ENCODE data around the gene CD28.

Gene CD28

GRCh38 chr2:203675086-203675485 is 31.4 kb upstream of the CD28 start:
- no peak overlapping the region for H3K4me2 ChIP-seq (ENCODE audit: insufficient read depth, low read length)
- H3K79me2 ChIP-seq (ENCODE audit: insufficient read depth, low read length): no peaks in the 10 kb centered on the region
- peaks cover 33% of the 10 kb centered on the region for H3K4me1 ChIP-seq (ENCODE audit: insufficient read depth, low read length)
- no peaks in the 10 kb centered on the region for H3K36me3 ChIP-seq (ENCODE audit: insufficient read depth, low read length)
- no peak for TF ChIP-seq CTCF (IDR thresholded peaks at IDR 0.05; ENCODE audit: borderline replicate concordance, extremely low read depth, low read length, poor library complexity, severe bottlenecking)
- TF ChIP-seq EZH2 (IDR thresholded peaks at IDR 0.05; ENCODE audit: borderline replicate concordance, low read depth, low read length, severe bottlenecking): no peak
- ATAC-seq (ENCODE audit: insufficient read depth, low read depth) (no peak), DNase-seq (no peak)
- H4K20me1 ChIP-seq (ENCODE audit: insufficient read depth, low read length): no peaks in the 10 kb centered on the region
- H3K27me3 ChIP-seq (ENCODE audit: insufficient read depth, low read length, poor library complexity): no peaks in the 10 kb centered on the region
- no peak overlapping the region for H3K4me3 ChIP-seq (ENCODE audit: low read depth in 1 of 2, low read length in 2 of 2)
- no peaks in the 10 kb centered on the region for H3K9me3 ChIP-seq (ENCODE audit: insufficient read depth, low read length, severe bottlenecking)
- no peak overlapping the region for H2AFZ ChIP-seq (ENCODE audit: low read depth, low read length)
- H3K27ac ChIP-seq (ENCODE audit: low read length): no peak overlapping the region
- no peak overlapping the region for H3K9ac ChIP-seq (ENCODE audit: low read depth, low read length)

GRCh38 chr2:203678971-203679370 is 27.5 kb upstream of the CD28 start:
- Histone ChIP-seq H3K9ac (ENCODE audit: low read depth, low read length) (no peak overlapping the region), H3K9me3 (ENCODE audit: insufficient read depth, low read length, severe bottlenecking) (no peaks in the 10 kb centered on the region), H2AFZ (ENCODE audit: low read depth, low read length) (no peak overlapping the region), H3K4me2 (ENCODE audit: insufficient read depth, low read length) (no peak overlapping the region), H3K79me2 (ENCODE audit: insufficient read depth, low read length) (no peaks in the 10 kb centered on the region), H3K36me3 (ENCODE audit: insufficient read depth, low read length) (no peaks in the 10 kb centered on the region), H3K4me1 (ENCODE audit: insufficient read depth, low read length) (peaks cover 14% of the 10 kb centered on the region), H3K27ac (ENCODE audit: low read length) (no peak overlapping the region), H3K4me3 (ENCODE audit: low read depth in 1 of 2, low read length in 2 of 2) (no peak overlapping the region), H4K20me1 (ENCODE audit: insufficient read depth, low read length) (no peaks in the 10 kb centered on the region), H3K27me3 (ENCODE audit: insufficient read depth, low read length, poor library complexity) (no peaks in the 10 kb centered on the region)
- no peak for DNase-seq
- ATAC-seq (ENCODE audit: insufficient read depth, low read depth): no peak
- no peak for TF ChIP-seq EZH2 (IDR thresholded peaks at IDR 0.05; ENCODE audit: borderline replicate concordance, low read depth, low read length, severe bottlenecking)
- no peak for TF ChIP-seq CTCF (IDR thresholded peaks at IDR 0.05; ENCODE audit: borderline replicate concordance, extremely low read depth, low read length, poor library complexity, severe bottlenecking)

GRCh38 chr2:203679401-203679800 is 27.0 kb upstream of the CD28 start:
- H3K9me3 ChIP-seq (ENCODE audit: insufficient read depth, low read length, severe bottlenecking): no peaks in the 10 kb centered on the region
- TF ChIP-seq CTCF (IDR thresholded peaks at IDR 0.05; ENCODE audit: borderline replicate concordance, extremely low read depth, low read length, poor library complexity, severe bottlenecking): no peak
- no peak for TF ChIP-seq EZH2 (IDR thresholded peaks at IDR 0.05; ENCODE audit: borderline replicate concordance, low read depth, low read length, severe bottlenecking)
- H3K79me2 ChIP-seq (ENCODE audit: insufficient read depth, low read length): no peaks in the 10 kb centered on the region
- H3K4me2 ChIP-seq (ENCODE audit: insufficient read depth, low read length): no peak overlapping the region
- no peaks in the 10 kb centered on the region for H3K27me3 ChIP-seq (ENCODE audit: insufficient read depth, low read length, poor library complexity)
- H3K4me1 ChIP-seq (ENCODE audit: insufficient read depth, low read length): peaks cover 10% of the 10 kb centered on the region
- H3K36me3 ChIP-seq (ENCODE audit: insufficient read depth, low read length): no peaks in the 10 kb centered on the region
- DNase-seq: no peak
- no peak overlapping the region for H3K27ac ChIP-seq (ENCODE audit: low read length)
- no peak overlapping the region for H3K9ac ChIP-seq (ENCODE audit: low read depth, low read length)
- H4K20me1 ChIP-seq (ENCODE audit: insufficient read depth, low read length): no peaks in the 10 kb centered on the region
- no peak overlapping the region for H3K4me3 ChIP-seq (ENCODE audit: low read depth in 1 of 2, low read length in 2 of 2)
- no peak for ATAC-seq (ENCODE audit: insufficient read depth, low read depth)
- H2AFZ ChIP-seq (ENCODE audit: low read depth, low read length): no peak overlapping the region

- no peaks in the 10 kb centered on the region for H3K9me3 ChIP-seq (ENCODE audit: insufficient read depth, low read length, severe bottlenecking)
- no peaks in the 10 kb centered on the region for H3K79me2 ChIP-seq (ENCODE audit: insufficient read depth, low read length)
- H3K4me3 ChIP-seq (ENCODE audit: low read depth in 1 of 2, low read length in 2 of 2): no peak overlapping the region
- no peaks in the 10 kb centered on the region for H4K20me1 ChIP-seq (ENCODE audit: insufficient read depth, low read length)
- H3K4me2 ChIP-seq (ENCODE audit: insufficient read depth, low read length): no peak overlapping the region
- TF ChIP-seq CTCF (IDR thresholded peaks at IDR 0.05; ENCODE audit: borderline replicate concordance, extremely low read depth, low read length, poor library complexity, severe bottlenecking) (no peak), EZH2 (IDR thresholded peaks at IDR 0.05; ENCODE audit: borderline replicate concordance, low read depth, low read length, severe bottlenecking) (no peak)
- no peak overlapping the region for H2AFZ ChIP-seq (ENCODE audit: low read depth, low read length)
- DNase-seq (peak; percentile 21), ATAC-seq (ENCODE audit: insufficient read depth, low read depth) (peak; percentile 62)
- H3K27ac ChIP-seq (ENCODE audit: low read length): no peak overlapping the region
- no peaks in the 10 kb centered on the region for H3K36me3 ChIP-seq (ENCODE audit: insufficient read depth, low read length)
- no peaks in the 10 kb centered on the region for H3K27me3 ChIP-seq (ENCODE audit: insufficient read depth, low read length, poor library complexity)
- no peaks in the 10 kb centered on the region for H3K4me1 ChIP-seq (ENCODE audit: insufficient read depth, low read length)
- no peak overlapping the region for H3K9ac ChIP-seq (ENCODE audit: low read depth, low read length)
Measured at GRCh38 chr2:203681978-203682377, 24.5 kb upstream of the CD28 start.

Measured in DND-41 (cell line).